Coronary artery (tissue), 2 donors: ENCODE results near the gene TMEM221.

ENCODE experiments used
- DNase-seq: peaks from one replicate; pipeline ENCODE4 v3.0.0-alpha.2; 2017; ENCODE audit warnings: low spot score
- H3K27ac ChIP-seq, 2 donors: fragments of 200-600 bp; sonication (generic); one replicate each; pipeline ENCODE4 v1.5.1; 2016 to 2019
- H3K4me3 ChIP-seq: fragments of 200-600 bp; sonication (generic); 2 replicates; pipeline ENCODE4 v1.5.1; 2016; ENCODE audit warnings: mild to moderate bottlenecking, moderate library complexity
- CTCF ChIP-seq: fragments of 200-600 bp; sonication (generic); IDR thresholded peaks from one replicate; pipeline ENCODE4 v1.5.1; 2019; ENCODE audit warnings: antibody characterized with exemption

The TMEM221 gene

GRCh38 chr19:17451820-17452219 is 3.4 kb upstream of the TMEM221 start:
- DNase-seq, result no peak
- H3K27ac ChIP-seq, result no peak overlapping the region
- H3K4me3 ChIP-seq, result no peak overlapping the region
- TF ChIP-seq CTCF, result no peak

GRCh38 chr19:17450264-17451075 is 2.0 kb upstream of the TMEM221 start:
- no peak for DNase-seq
- Histone ChIP-seq H3K27ac (no peak overlapping the region), H3K4me3 (no peak overlapping the region)
- no peak for TF ChIP-seq CTCF

- Histone ChIP-seq H3K4me3 (peak overlapping the region; percentile 76), H3K27ac (no peak overlapping the region)
- DNase-seq, result no peak
- no peak for TF ChIP-seq CTCF
These were observed 751 bp downstream of the TMEM221 start for GRCh38 chr19:17447704-17448130.

GRCh38 chr19:17445526-17446165 is 2.8 kb downstream of the TMEM221 start:
- Histone ChIP-seq H3K4me3 (no peak overlapping the region), H3K27ac (no peak overlapping the region)
- DNase-seq, result no peak
- TF ChIP-seq CTCF, result no peak

GRCh38 chr19:17441241-17442021 is 7.0 kb downstream of the TMEM221 start:
- Histone ChIP-seq H3K4me3 (no peak overlapping the region), H3K27ac (peak overlapping the region in 1 of 2 donors; percentile 45)
- TF ChIP-seq CTCF, result no peak
- no peak for DNase-seq

- no peak for DNase-seq
- H3K4me3 ChIP-seq, result no peak overlapping the region
- no peak for TF ChIP-seq CTCF
- no peak overlapping the region for H3K27ac ChIP-seq
These were observed 11.6 kb downstream of the TMEM221 start for GRCh38 chr19:17436874-17437267.
